SH-SY5Y (cell line): ENCODE measurements around the gene AQP10.

ENCODE experiments used
- GATA2 ChIP-seq: IDR thresholded peaks from 2 replicates; pipeline ENCODE4 v1.6.1; 2011; ENCODE audit warnings: mild to moderate bottlenecking, low read depth, low read length
- GATA3 ChIP-seq: IDR thresholded peaks from 2 replicates; pipeline ENCODE4 v1.6.1; 2011; ENCODE audit warnings: low read depth, mild to moderate bottlenecking, low read length, moderate library complexity

GRCh38 chr1:154290921-154291320, 30.0 kb upstream of the AQP10 start:
- TF ChIP-seq GATA2 (no peak), GATA3 (no peak)
